ENCODE results near the gene MLLT10.

MLLT10 gene

DNA sequence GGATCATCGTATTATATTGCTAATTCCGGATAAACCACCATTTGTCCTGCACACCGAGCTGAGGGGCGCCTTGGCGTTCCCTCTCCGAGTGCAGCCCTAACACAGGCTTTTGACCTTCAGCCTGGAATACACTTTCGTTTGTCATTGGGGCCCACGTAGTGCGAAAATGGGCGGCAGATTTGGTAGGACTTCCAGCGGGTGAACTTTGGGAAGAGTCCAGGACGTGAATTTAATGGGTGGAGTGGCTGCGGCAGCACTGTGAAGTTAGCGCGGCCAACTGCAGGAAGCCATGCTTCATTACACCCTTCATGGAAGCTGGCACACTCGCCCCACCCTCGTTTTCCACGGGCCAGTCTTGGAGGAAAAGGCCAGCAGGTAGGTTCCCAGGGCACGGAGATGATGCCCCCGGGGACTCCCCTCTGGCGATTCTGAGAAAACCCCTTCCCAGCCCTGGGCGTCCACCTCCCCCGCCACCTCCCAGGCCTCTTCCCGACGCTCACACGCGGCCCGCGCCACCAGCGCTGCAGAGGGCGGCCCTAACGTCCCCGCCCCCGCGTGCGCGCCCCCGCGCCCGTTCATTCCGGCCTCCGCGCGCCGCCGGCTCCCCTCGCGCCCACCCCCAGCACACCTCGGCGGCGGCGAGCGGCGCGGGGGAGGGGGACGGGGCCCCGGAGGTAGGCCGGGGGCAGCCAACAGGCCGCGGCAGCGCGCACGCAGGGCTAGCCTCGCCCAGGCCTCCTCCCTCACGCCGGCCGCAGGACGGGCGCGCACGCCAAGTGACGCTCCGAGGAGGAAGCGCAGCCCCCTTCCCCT, at the start of gene MLLT10:
Gene MLLT10, plus strand, starts transcription at position 766 of the 813 bp plus-strand sequence. CDS start 413 bp downstream, outside the sequence.
- Histone ChIP-seq H3K36me3 (peaks cover 18% of the 10 kb centered on the region; the same call in 1 of the 2 replicates), H3K4me1 (peaks cover 31% of the 10 kb centered on the region), H3K4me3 (peak within 1 kb of the TSS; percentile 92), H4K20me1 (peaks cover 57% of the 10 kb centered on the region), H3K9ac (peak within 1 kb of the TSS; percentile 84), H3K4me2 (peak within 1 kb of the TSS; percentile 97), H3K27ac (peak within 1 kb of the TSS; percentile 76), H3K27me3 (peaks cover 43% of the 10 kb centered on the region), H3K9me3 (no peaks in the 10 kb centered on the region)
- TF ChIP-seq Cebpa-rat (IDR thresholded peaks at IDR 0.05), result no peak

DNA sequence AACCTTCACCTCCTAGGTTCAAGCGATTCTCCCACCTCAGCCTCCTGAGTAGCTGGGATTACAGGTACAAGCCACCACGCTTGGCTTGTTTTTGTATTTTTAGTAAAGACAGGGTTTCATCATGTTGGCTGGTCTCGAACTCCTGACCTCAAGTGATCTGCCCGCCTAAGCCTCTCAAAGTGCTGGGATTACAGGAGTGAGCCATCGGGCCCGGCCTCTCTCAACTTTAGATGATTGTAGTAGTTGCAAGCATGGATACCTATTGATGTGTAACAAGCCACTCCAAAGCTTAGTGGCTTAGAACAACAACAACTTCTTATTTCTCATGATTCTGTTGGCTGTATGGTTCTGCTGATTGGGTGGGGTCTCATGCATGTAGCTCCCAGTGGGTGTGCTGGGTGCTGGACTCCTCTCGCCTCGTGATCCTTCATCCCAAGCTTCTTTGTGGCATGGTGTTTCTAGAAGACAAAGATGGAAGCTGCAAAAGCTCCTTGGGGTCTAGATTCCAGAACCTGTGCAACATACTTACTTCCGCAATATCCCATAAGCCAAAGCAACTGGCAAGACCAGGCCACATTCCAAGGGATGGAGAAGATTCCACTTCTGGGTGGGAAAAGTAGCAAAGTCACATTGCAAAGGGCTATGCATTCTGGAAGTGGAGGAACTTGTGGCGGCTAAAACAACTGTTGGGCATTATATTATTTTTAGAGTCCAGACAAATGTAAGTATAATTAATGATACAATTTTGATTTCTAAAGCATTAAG, 46.4 kb upstream of the MLLT10 start:
- no peaks in the 10 kb centered on the region for H3K36me3 ChIP-seq
- no peak overlapping the region for H3K4me3 ChIP-seq
- peaks cover 11% of the 10 kb centered on the region for H3K27me3 ChIP-seq
- H3K4me1 ChIP-seq, result no peaks in the 10 kb centered on the region
- H3K27ac ChIP-seq, result no peak overlapping the region
- no peaks in the 10 kb centered on the region for H3K9me3 ChIP-seq
- no peak for TF ChIP-seq Cebpa-rat (IDR thresholded peaks at IDR 0.05)
- H3K4me2 ChIP-seq, result no peak overlapping the region
- no peak overlapping the region for H3K9ac ChIP-seq
- H4K20me1 ChIP-seq, result no peaks in the 10 kb centered on the region

DNA sequence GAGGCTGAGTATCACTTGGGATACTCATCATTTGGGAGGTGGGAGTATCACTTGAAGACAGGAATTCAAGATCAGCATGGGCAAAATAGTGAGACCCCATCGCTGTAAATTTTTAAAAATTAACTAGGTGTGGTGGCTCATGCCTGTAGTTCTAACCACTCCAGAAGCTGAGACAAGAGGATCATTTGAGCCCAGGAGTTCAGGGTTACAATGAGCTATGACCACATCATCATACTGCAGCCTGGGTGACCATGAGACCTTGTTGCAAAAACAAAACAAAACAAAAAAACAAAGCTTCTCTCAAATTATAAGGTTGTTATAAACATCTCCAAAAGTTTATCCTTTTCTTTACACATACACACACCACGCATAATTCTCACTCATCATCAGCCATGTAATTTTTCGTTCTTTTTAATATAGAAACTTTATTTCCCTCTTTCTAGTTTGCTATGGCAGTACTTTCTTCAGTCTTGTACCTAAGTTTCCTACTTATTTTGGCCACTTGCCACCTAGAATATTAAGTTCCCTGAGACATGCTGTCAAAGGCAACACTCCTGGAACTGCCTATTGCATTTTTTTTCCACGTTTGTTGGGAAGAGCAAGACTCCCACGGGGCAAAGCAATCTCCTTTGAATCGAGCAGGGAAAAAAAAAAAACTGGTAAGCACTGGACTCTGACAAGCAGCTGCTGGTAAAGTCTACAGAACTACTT, 45.6 kb upstream of the MLLT10 start:
- TF ChIP-seq Cebpa-rat (IDR thresholded peaks at IDR 0.05), result no peak
- Histone ChIP-seq H3K9ac (no peak overlapping the region), H3K4me3 (no peak overlapping the region), H4K20me1 (no peaks in the 10 kb centered on the region), H3K4me2 (no peak overlapping the region), H3K27ac (no peak overlapping the region), H3K4me1 (no peaks in the 10 kb centered on the region), H3K27me3 (peaks cover 19% of the 10 kb centered on the region), H3K36me3 (no peaks in the 10 kb centered on the region), H3K9me3 (no peaks in the 10 kb centered on the region)

DNA sequence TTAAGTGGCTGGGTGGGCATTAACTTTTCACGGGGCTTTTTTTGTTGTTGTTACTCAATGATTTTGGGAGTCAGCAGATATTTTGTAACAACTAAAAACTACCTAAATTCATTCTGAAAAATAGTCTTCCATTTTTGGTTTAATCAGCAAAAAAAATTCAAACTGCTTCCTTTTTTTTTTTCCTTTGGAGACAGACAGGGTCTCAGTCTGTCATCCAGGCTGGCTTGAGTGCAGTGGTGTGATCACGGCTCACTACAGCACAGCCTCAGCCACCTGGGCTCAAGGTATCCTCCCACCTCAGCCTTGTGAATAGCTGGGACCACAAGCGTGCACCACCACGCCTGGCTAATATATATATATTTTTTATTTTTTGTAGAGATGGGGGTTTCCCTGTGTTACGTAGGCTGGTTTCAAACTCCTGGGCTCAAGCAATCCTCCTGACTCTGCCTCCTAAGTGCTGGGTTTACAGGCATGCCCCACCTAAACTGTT, 45.0 kb upstream of the MLLT10 start:
- H3K27ac ChIP-seq, result no peak overlapping the region
- H3K4me3 ChIP-seq, result no peak overlapping the region
- peaks cover 2% of the 10 kb centered on the region for H3K4me1 ChIP-seq
- H4K20me1 ChIP-seq, result peaks cover 5% of the 10 kb centered on the region
- H3K36me3 ChIP-seq, result no peaks in the 10 kb centered on the region
- H3K9me3 ChIP-seq, result no peaks in the 10 kb centered on the region
- no peak overlapping the region for H3K9ac ChIP-seq
- no peak overlapping the region for H3K4me2 ChIP-seq
- TF ChIP-seq Cebpa-rat (IDR thresholded peaks at IDR 0.05), result no peak
- peaks cover 25% of the 10 kb centered on the region for H3K27me3 ChIP-seq

DNA sequence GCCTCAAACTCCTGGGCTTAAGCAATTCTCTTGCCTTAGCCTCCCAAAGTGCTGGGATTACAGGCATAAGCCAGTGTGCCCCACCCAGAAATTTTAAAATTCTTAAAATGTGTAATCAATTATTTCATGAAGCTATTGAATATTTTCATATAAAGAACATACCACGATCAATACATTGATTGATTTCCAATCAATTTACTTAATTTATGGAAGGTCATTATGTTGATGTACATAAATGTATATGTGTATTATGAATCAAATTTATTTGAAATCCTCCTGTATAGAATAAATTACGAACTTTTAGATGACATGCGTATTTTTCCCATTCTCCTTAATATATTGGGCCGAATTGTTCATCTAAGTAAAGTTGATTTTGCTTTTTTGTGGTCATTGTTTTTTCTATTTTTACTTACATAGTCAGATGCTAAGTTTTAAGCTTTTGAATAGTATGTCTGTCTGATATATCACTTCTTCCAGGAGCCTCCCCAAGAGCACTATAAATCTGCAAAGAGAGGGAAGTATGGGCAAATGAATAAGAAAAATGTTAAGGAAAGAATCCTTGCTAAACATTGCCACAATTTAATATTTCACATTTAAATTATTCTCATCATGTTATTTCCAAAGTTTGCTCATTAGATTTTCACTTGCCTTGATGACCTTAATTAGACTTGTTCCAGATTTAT, 43.9 kb upstream of the MLLT10 start:
- no peak overlapping the region for H3K4me2 ChIP-seq
- H3K27me3 ChIP-seq, result peaks cover 37% of the 10 kb centered on the region
- peaks cover 13% of the 10 kb centered on the region for H3K4me1 ChIP-seq
- H3K9ac ChIP-seq, result no peak overlapping the region
- no peak overlapping the region for H3K27ac ChIP-seq
- H4K20me1 ChIP-seq, result peaks cover 16% of the 10 kb centered on the region
- no peaks in the 10 kb centered on the region for H3K36me3 ChIP-seq
- H3K9me3 ChIP-seq, result no peaks in the 10 kb centered on the region
- H3K4me3 ChIP-seq, result no peak overlapping the region
- no peak for TF ChIP-seq Cebpa-rat (IDR thresholded peaks at IDR 0.05)

DNA sequence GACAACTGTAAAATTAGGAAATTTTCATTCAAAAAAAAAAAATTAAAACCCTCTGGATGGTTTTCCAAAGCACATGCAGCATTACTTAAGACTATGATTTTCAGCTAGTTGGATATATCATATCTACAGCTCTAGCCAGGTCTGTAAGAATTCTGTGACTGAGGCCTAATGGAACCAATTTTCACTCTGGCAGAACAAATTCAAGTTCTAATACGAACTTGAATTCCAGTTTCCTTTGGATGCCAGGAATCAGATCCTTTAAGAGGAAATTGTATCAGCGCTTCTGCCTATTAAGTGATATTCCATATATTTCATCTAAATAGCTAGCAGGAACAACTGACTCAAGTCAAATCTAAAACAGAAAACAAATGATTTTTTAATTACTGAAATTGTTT, 43.3 kb upstream of the MLLT10 start:
- no peak overlapping the region for H3K4me2 ChIP-seq
- no peak overlapping the region for H3K9ac ChIP-seq
- no peak overlapping the region for H3K4me3 ChIP-seq
- H3K27ac ChIP-seq, result no peak overlapping the region
- peaks cover 42% of the 10 kb centered on the region for H3K27me3 ChIP-seq
- peaks cover 18% of the 10 kb centered on the region for H3K4me1 ChIP-seq
- no peaks in the 10 kb centered on the region for H3K9me3 ChIP-seq
- H3K36me3 ChIP-seq, result no peaks in the 10 kb centered on the region
- peaks cover 21% of the 10 kb centered on the region for H4K20me1 ChIP-seq
- TF ChIP-seq Cebpa-rat (IDR thresholded peaks at IDR 0.05), result no peak

DNA sequence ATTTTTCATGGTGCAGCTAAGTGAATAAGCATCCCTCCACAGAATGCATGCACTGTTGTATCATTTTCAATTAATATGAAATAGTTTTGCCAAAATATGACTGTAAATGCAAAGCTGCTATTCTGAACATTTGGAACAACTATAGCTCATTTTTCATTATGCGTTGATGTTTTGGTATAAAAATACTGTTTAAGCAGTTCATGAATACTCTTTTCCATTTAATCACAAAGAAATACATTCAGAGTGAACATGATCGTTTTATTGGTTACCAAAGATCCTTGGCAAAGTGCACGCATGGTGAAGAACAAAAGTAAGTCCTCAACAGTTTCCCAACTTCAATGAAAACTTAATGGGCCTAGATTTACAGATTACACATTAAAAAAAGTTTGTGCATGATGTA, 41.6 kb upstream of the MLLT10 start:
- peaks cover 30% of the 10 kb centered on the region for H3K4me1 ChIP-seq
- H3K27me3 ChIP-seq, result peaks cover 60% of the 10 kb centered on the region
- H3K27ac ChIP-seq, result no peak overlapping the region
- H3K36me3 ChIP-seq, result no peaks in the 10 kb centered on the region
- no peak overlapping the region for H3K9ac ChIP-seq
- TF ChIP-seq Cebpa-rat (IDR thresholded peaks at IDR 0.05), result no peak
- H3K4me2 ChIP-seq, result no peak overlapping the region
- peaks cover 34% of the 10 kb centered on the region for H4K20me1 ChIP-seq
- no peaks in the 10 kb centered on the region for H3K9me3 ChIP-seq
- no peak overlapping the region for H3K4me3 ChIP-seq

DNA sequence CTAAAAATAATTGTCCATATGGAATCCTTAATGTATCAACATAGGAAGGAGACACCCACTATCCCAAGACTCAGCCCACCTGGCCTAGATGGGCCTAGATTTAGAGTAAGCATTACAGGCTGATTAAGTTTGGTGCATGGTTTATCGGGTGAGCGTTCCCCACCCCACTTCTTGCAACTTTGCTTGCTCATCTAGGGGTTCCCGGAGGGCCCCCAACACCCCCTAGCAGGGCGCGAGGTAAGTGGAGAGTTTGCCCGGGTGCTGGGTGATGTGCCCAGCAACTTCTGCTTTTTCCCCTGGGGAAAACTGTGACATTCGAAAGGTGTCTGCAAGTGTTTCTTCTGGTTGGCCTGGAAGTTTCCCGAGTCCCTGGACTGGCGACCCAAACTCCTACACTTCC, 40.2 kb upstream of the MLLT10 start:
- Histone ChIP-seq H3K9me3 (no peaks in the 10 kb centered on the region), H3K4me1 (peaks cover 30% of the 10 kb centered on the region), H3K27ac (no peak overlapping the region), H3K36me3 (no peaks in the 10 kb centered on the region), H3K9ac (no peak overlapping the region), H3K4me3 (no peak overlapping the region), H4K20me1 (peaks cover 48% of the 10 kb centered on the region), H3K4me2 (peak overlapping the region; percentile 98), H3K27me3 (peaks cover 73% of the 10 kb centered on the region)
- TF ChIP-seq Cebpa-rat (IDR thresholded peaks at IDR 0.05), result no peak
